Lung (tissue), 12 donors: ENCODE measurements around the gene KRTAP10-2. TPM values are rescaled to one million over a fixed set of nuclear protein-coding genes. Genes with fewer than 3 reads are reported as not detected.

ENCODE experiments used
- ATAC-seq: fragments of 200-7000 bp; cut with Tn5 transposase; one replicate; pipeline ENCODE4 v1.9.1; 2020; ENCODE audit warnings: moderate number of reproducible peaks; ENCODE audit not compliant: insufficient read depth, low FRiP score
- DNase-seq, 3 donors: peaks; one replicate each; pipeline ENCODE4 v3.0.0-alpha.2; 2013 to 2017
- H3K27ac ChIP-seq, 2 donors: one replicate each; pipeline ENCODE4 v1.5.1; 2013; ENCODE audit warnings: mild to moderate bottlenecking in 2 of 2, moderate library complexity in 2 of 2, control low read depth in 1 of 2, inconsistent platforms in 1 of 2, low read depth in 1 of 2, low read length in 1 of 2
- H3K27me3 ChIP-seq, 3 donors: one replicate each; pipeline ENCODE4 v1.5.1; 2013; ENCODE audit warnings: low read length in 2 of 3; ENCODE audit not compliant: control insufficient read depth in 3 of 3, insufficient read depth in 3 of 3
- H3K36me3 ChIP-seq, 4 donors: one replicate each; pipeline ENCODE4 v1.5.1; 2013; ENCODE audit warnings: low read length in 4 of 4, mild to moderate bottlenecking in 1 of 4, moderate library complexity in 1 of 4; ENCODE audit not compliant: control insufficient read depth in 4 of 4, insufficient read depth in 4 of 4
- H3K4me1 ChIP-seq, 5 donors: one replicate each; pipeline ENCODE4 v1.5.1; 2013; ENCODE audit warnings: low read length in 5 of 5, mild to moderate bottlenecking in 2 of 5, moderate library complexity in 1 of 5; ENCODE audit not compliant: control insufficient read depth in 5 of 5, insufficient read depth in 5 of 5
- H3K4me3 ChIP-seq: one replicate; pipeline ENCODE4 v1.5.1; 2013; ENCODE audit warnings: mild to moderate bottlenecking, control low read depth, moderate library complexity
- H3K9ac ChIP-seq, 2 donors: one replicate each; pipeline ENCODE4 v1.5.1; 2013; ENCODE audit warnings: low read length in 2 of 2, control low read depth in 1 of 2; ENCODE audit not compliant: insufficient read depth in 1 of 2
- H3K9me3 ChIP-seq, 4 donors: one replicate each; pipeline ENCODE4 v1.5.1; 2013; ENCODE audit warnings: low read length in 3 of 4, mild to moderate bottlenecking in 1 of 4, moderate library complexity in 1 of 4; ENCODE audit not compliant: control insufficient read depth in 4 of 4, insufficient read depth in 3 of 4
- CTCF ChIP-seq: IDR thresholded peaks from 2 replicates; pipeline ENCODE4 v1.5.1; 2012; ENCODE audit warnings: mild to moderate bottlenecking; ENCODE audit errors: control extremely low read depth, extremely low read depth
- WGBS, 2 donors: extraction: QIAGEN DNeasy Blood & Tissue Kit; methylation state at CpG; one replicate each; pipeline ENCODE4 v1.1.7; 2013; 5-methylcytosine and 5-hydroxymethylcytosine counted together
- polyA plus RNA-seq, 2 donors: library from polyadenylated mRNA; stranded (reverse); fragments of 200-250 nt; gene quantifications; one replicate each; pipeline ENCODE4 v1.2.1, GENCODE V29; 2013
- total RNA-seq, 2 donors: library from RNA; depleted of rRNA in 1 of 2; stranded (reverse); fragments of >200 nt in 1 of 2; gene quantifications; one replicate each; pipeline ENCODE4 v1.2.1, GENCODE V29; 2014 to 2021
- donor health status: control.
- donor health status: control.
- donor health status: Bipolar disorder and iron deficiency.
- donor health status: healthy.
- donor health status: DM: yes; HTN: yes; CAD: no.

KRTAP10-2 gene
- total and polyA plus RNA-seq, 4 donors: not detected

- DNase-seq (no peak), ATAC-seq (no peak)
- H3K27ac ChIP-seq: no peak overlapping the region
- H3K9me3 ChIP-seq: peaks cover 0 to 6% (median 0%) of the 10 kb centered on the region in 4 donors
- no peak for TF ChIP-seq CTCF
- no peaks in the 10 kb centered on the region for H3K36me3 ChIP-seq
- H3K4me1 ChIP-seq: peaks cover 0 to under 1% (median 0%) of the 10 kb centered on the region in 5 donors
- H3K9ac ChIP-seq: no peak overlapping the region
- no peak overlapping the region for H3K4me3 ChIP-seq
- 90 to 91% methylated on average over 32 of the region's 32 CpGs for WGBS, 2 donors
- peaks cover 0 to 4% (median 0%) of the 10 kb centered on the region in 3 donors for H3K27me3 ChIP-seq
These were observed 35.7 kb downstream of the KRTAP10-2 start for GRCh38 chr21:44515359-44516165.

- peaks cover 0 to 2% (median 0%) of the 10 kb centered on the region in 5 donors for H3K4me1 ChIP-seq
- H3K27me3 ChIP-seq: peaks cover 0 to 4% (median 0%) of the 10 kb centered on the region in 3 donors
- no peak for DNase-seq
- H3K4me3 ChIP-seq: no peak overlapping the region
- peaks cover 0 to 6% (median 0%) of the 10 kb centered on the region in 4 donors for H3K9me3 ChIP-seq
- H3K36me3 ChIP-seq: no peaks in the 10 kb centered on the region
- 62 to 63% methylated on average over 11 of the region's 11 CpGs for WGBS, 2 donors
- H3K9ac ChIP-seq: no peak overlapping the region
- no peak for TF ChIP-seq CTCF
- ATAC-seq: no peak
- no peak overlapping the region for H3K27ac ChIP-seq
These were observed 36.5 kb downstream of the KRTAP10-2 start for GRCh38 chr21:44514746-44515358.

- peaks cover 0 to 6% (median 0%) of the 10 kb centered on the region in 4 donors for H3K9me3 ChIP-seq
- TF ChIP-seq CTCF: no peak
- 92 to 94% methylated on average over 7 of the region's 7 CpGs for WGBS, 2 donors
- no peak overlapping the region for H3K4me3 ChIP-seq
- no peak overlapping the region for H3K27ac ChIP-seq
- no peak overlapping the region for H3K9ac ChIP-seq
- ATAC-seq: no peak
- H3K36me3 ChIP-seq: no peaks in the 10 kb centered on the region
- peaks cover 0 to 2% (median 0%) of the 10 kb centered on the region in 5 donors for H3K4me1 ChIP-seq
- DNase-seq: no peak
- H3K27me3 ChIP-seq: peaks cover 0 to 4% (median 0%) of the 10 kb centered on the region in 3 donors
These were observed 37.1 kb downstream of the KRTAP10-2 start for GRCh38 chr21:44514218-44514520.
